GM12878 (cell line): Measurements from ENCODE around the gene NHEJ1. TPM values are rescaled to one million over a fixed set of nuclear protein-coding genes. Genes with fewer than 3 reads are reported as not detected.

Experiments used
- ATAC-seq: fragments of 200-7000 bp; cut with Tn5 transposase; 3 replicates; pipeline ENCODE4 v1.9.1; 2020; ENCODE audit warnings: mild to moderate bottlenecking, moderate library complexity
- BruUV-seq: library from RNA; stranded (reverse); fragments of 400-500 nt; replicated peaks from 2 replicates; lab custom pipeline; 2021; lab: Mats Ljungman, UMichigan
- CTCF ChIA-PET: fragments of 300-600 bp; sonication (Branson Sonifier 250); formaldehyde crosslinking; extraction: SDS; loops from one replicate; lab custom pipeline; 2021; ENCODE audit warnings: inconsistent platforms; lab: Yijun Ruan, JAX
- POLR2A ChIA-PET: fragments of 350-600 bp; formaldehyde crosslinking; extraction: SDS; loops from one replicate; lab custom pipeline; 2021; ENCODE audit warnings: inconsistent platforms; lab: Charles Lee
- RAD21 ChIA-PET: fragments of 300-600 bp; sonication (Branson Sonifier 250); formaldehyde crosslinking; loops from one replicate; lab custom pipeline; 2023; ENCODE audit warnings: antibody characterized with exemption; ENCODE audit not compliant: unreplicated experiment; lab: Charles Lee
- SMC1A ChIA-PET: fragments of 300-600 bp; sonication (Branson Sonifier 250); formaldehyde crosslinking; loops from one replicate; lab custom pipeline; 2023; ENCODE audit not compliant: unreplicated experiment, uncharacterized antibody; lab: Charles Lee
- DNase-seq: peaks from one replicate; pipeline ENCODE4 v3.0.0-alpha.2; 2011; ENCODE audit warnings: low read depth, low spot score
- FAIRE-seq: peaks from 3 replicates; lab custom pipeline; 2011; peaks lifted over from hg19 to GRCh38; lab: Jason Lieb, UNC
- H2AFZ ChIP-seq: 2 replicates; pipeline ENCODE4 v1.6.0; 2011; ENCODE audit warnings: low read depth, low read length, control low read depth; ENCODE audit not compliant: control insufficient read depth
- H3K27ac ChIP-seq: 2 replicates; pipeline ENCODE4 v1.5.1; 2011; ENCODE audit warnings: control low read depth; ENCODE audit not compliant: control insufficient read depth, insufficient read depth
- H3K27me3 ChIP-seq, 2 experiments: replicated peaks in 1 of 2; 2 replicates each; pipeline versions ENCODE4 v1.6.0 to v1.6.1; 2011; ENCODE audit warnings: low read length in 1 of 2; ENCODE audit not compliant: control insufficient read depth in 2 of 2, insufficient read depth in 2 of 2
- H3K36me3 ChIP-seq, 2 experiments: 2 replicates each; pipeline ENCODE4 v1.5.1; 2011; ENCODE audit warnings: low read length in 1 of 2; ENCODE audit not compliant: control insufficient read depth in 2 of 2, insufficient read depth in 2 of 2
- H3K4me1 ChIP-seq: 2 replicates; pipeline ENCODE4 v1.6.1; 2011; ENCODE audit warnings: mild to moderate bottlenecking, low read length, moderate library complexity, mixed read lengths; ENCODE audit not compliant: control insufficient read depth, insufficient read depth
- H3K4me2 ChIP-seq: 2 replicates; pipeline ENCODE4 v1.6.0; 2011; ENCODE audit warnings: control low read depth; ENCODE audit not compliant: control insufficient read depth, insufficient read depth
- H3K4me3 ChIP-seq: fragments of 200-600 bp; sonication (generic); 2 replicates; pipeline ENCODE4 v1.5.1; 2016
- H3K79me2 ChIP-seq: 2 replicates; pipeline ENCODE4 v1.6.0; 2011; ENCODE audit warnings: low read length; ENCODE audit not compliant: control insufficient read depth, insufficient read depth
- H3K9ac ChIP-seq: 2 replicates; pipeline ENCODE4 v1.8.0; 2011; ENCODE audit warnings: low read length, control low read depth, mixed read lengths; ENCODE audit not compliant: control insufficient read depth, insufficient read depth
- H3K9me3 ChIP-seq: replicated peaks from 3 replicates; pipeline ENCODE4 v1.5.1; 2011; ENCODE audit warnings: mild to moderate bottlenecking, low read length; ENCODE audit not compliant: control insufficient read depth, insufficient read depth
- H4K20me1 ChIP-seq: 2 replicates; pipeline ENCODE4 v1.6.0; 2011; ENCODE audit not compliant: control insufficient read depth, insufficient read depth
- BCL3 ChIP-seq: IDR thresholded peaks from 2 replicates; pipeline ENCODE4 v1.6.1; 2011; ENCODE audit warnings: borderline replicate concordance, low read depth, mild to moderate bottlenecking, moderate library complexity, low read length; ENCODE audit not compliant: insufficient read depth, poor library complexity, severe bottlenecking
- CHD4 ChIP-seq: fragments of 200-600 bp; sonication (generic); IDR thresholded peaks from 2 replicates; pipeline ENCODE4 v1.6.1; 2016; ENCODE audit warnings: mild to moderate bottlenecking
- IRF3 ChIP-seq: fragments of 450-650 bp; IDR thresholded peaks from 2 replicates; pipeline ENCODE4 v1.6.1; 2014; ENCODE audit warnings: mild to moderate bottlenecking
- MEF2A ChIP-seq: IDR thresholded peaks from 2 replicates; pipeline ENCODE4 v1.6.1; 2011; ENCODE audit warnings: low read depth, mild to moderate bottlenecking, low read length, moderate library complexity; ENCODE audit not compliant: insufficient read depth
- NFXL1 ChIP-seq: fragments of 450-650 bp; IDR thresholded peaks from 2 replicates; pipeline ENCODE4 v1.6.1; 2017; ENCODE audit warnings: antibody characterized with exemption, mild to moderate bottlenecking, borderline replicate concordance
- NKRF ChIP-seq: fragments of 450-650 bp; conservative IDR thresholded peaks from 2 replicates; pipeline ENCODE4 v1.6.1; 2017; ENCODE audit warnings: mild to moderate bottlenecking, moderate library complexity
- NRF1 ChIP-seq: conservative IDR thresholded peaks from 2 replicates; pipeline ENCODE4 v1.6.1; 2011; ENCODE audit warnings: mild to moderate bottlenecking, low read depth, low read length, improper control_type of control experiment
- POLR2AphosphoS5 ChIP-seq: IDR thresholded peaks from 2 replicates; pipeline ENCODE4 v1.6.1; 2011; ENCODE audit warnings: mild to moderate bottlenecking, low read length, inconsistent platforms
- POU2F2 ChIP-seq: IDR thresholded peaks from 3 replicates; pipeline ENCODE4 v1.6.1; 2011; ENCODE audit warnings: low read depth, mild to moderate bottlenecking, low read length, borderline replicate concordance
- RELA ChIP-seq: fragments of 450-650 bp; IDR thresholded peaks from 2 replicates; pipeline ENCODE4 v1.8.0; 2014; ENCODE audit warnings: borderline replicate concordance; ENCODE audit not compliant: partially characterized antibody
- SIX5 ChIP-seq: IDR thresholded peaks from 2 replicates; pipeline ENCODE4 v1.6.1; 2011; ENCODE audit warnings: mild to moderate bottlenecking, low read depth, low read length, moderate library complexity; ENCODE audit not compliant: severe bottlenecking
- SMAD1 ChIP-seq: fragments of 450-650 bp; IDR thresholded peaks from 2 replicates; pipeline ENCODE4 v1.6.1; 2018; ENCODE audit warnings: mild to moderate bottlenecking, low read depth; ENCODE audit not compliant: partially characterized antibody
- ZSCAN29 ChIP-seq: fragments of 450-650 bp; IDR thresholded peaks from 2 replicates; pipeline ENCODE4 v1.6.1; 2017; ENCODE audit warnings: mild to moderate bottlenecking, moderate library complexity
- WGBS: methylation state at CpG from one replicate; pipeline ENCODE4 v1.1.6; 2016; ENCODE audit warnings: low lambda C conversion rate; ENCODE audit not compliant: insufficient replicate concordance, insufficient coverage; ENCODE audit errors: missing lambda C conversion rate; 5-methylcytosine and 5-hydroxymethylcytosine counted together
- in situ Hi-C: fragments of 300-500 bp; cut with MboI; formaldehyde crosslinking; loops from 9 replicates; pipeline ENCODE4 v1.14.3; 2018; ENCODE audit warnings: mixed read lengths
- intact Hi-C: fragments of 100-400 bp; cut with micrococcal nuclease; formaldehyde crosslinking; loops from one replicate; pipeline ENCODE4 v1.14.2; 2022; ENCODE audit not compliant: unreplicated experiment
- polyA plus RNA-seq, 11 experiments: library from polyadenylated mRNA; depleted of rRNA in 4 of 11; unstranded in 6 of 11; stranded (reverse) in 5 of 11; fragments of >200 nt; fragmentation: Nextera tagmentation in 4 of 11; fragmentation: Illumina TruSeq in 1 of 11; extraction: Ambion mirVana in 4 of 11; extraction: Trizol in 1 of 11; gene quantifications; 1 replicate in 1 of 11; 2 replicates in 10 of 11; pipeline versions ENCODE4 v1.2.1 to v1.2.3, GENCODE V29; 2011 to 2016; ENCODE audit warnings: inconsistent platforms in 2 of 11, missing spikeins in 2 of 11, low read depth in 1 of 11
- total RNA-seq, 4 experiments: library from RNA; depleted of rRNA in 3 of 4; stranded (reverse); fragments of >200 nt in 3 of 4; fragmentation: Illumina TruSeq in 1 of 4; extraction: Trizol in 1 of 4; gene quantifications; 2 replicates each; pipeline versions ENCODE4 v1.2.1 to v1.2.3, GENCODE V29; 2013 to 2021

NHEJ1 gene
- total and polyA plus RNA-seq, 10 of the 15 experiments (the other 5 are each of a cell fraction or from before 2014, with no cell fraction given) = 11.8 to 20.2 (median 17.0) TPM

- TF ChIP-seq IRF3 (no peak), POU2F2 (no peak), BCL3 (no peak), NFXL1 (no peak), POLR2AphosphoS5 (no peak), RELA (no peak), SIX5 (no peak), SMAD1 (no peak)
Measured at GRCh38 chr2:219167997-219168396, 7.4 kb upstream of the NHEJ1 start (continued).

- ChIA-PET CTCF (interaction anchor here (0.8 to 2.6 kb wide), 6 partner anchors 10 to 135 kb away, joined by 5 to 13 read pairs (median 6); no protein-coding TSS in a partner anchor), SMC1A (interaction anchor here (1.4 to 3.3 kb wide), 2 partner anchors 11 to 41 kb away, joined by 3 to 13 read pairs; partner anchors contain the start of genes CNPPD1 and ZFAND2B), RAD21 (no interaction called here)
- no peaks in the 10 kb centered on the region for H3K9me3 ChIP-seq
- no peak for DNase-seq
- H4K20me1 ChIP-seq = no peaks in the 10 kb centered on the region
- 76% methylated on average over 10 of the region's 10 CpGs for WGBS
- TF ChIP-seq SIX5 = no peak
- TF ChIP-seq CHD4 = no peak
- no peak for TF ChIP-seq NRF1
- TF ChIP-seq MEF2A = no peak
- no peak for TF ChIP-seq NKRF
- no peak for TF ChIP-seq ZSCAN29
- TF ChIP-seq, all 136 proteins: peak for 0
- Histone ChIP-seq H3K27me3 (no peaks in the 10 kb centered on the region), H3K9ac (no peak overlapping the region), H3K27ac (no peak overlapping the region), H3K4me3 (no peak overlapping the region), H3K79me2 (no peaks in the 10 kb centered on the region), H3K36me3 (no peaks in the 10 kb centered on the region), H2AFZ (no peak overlapping the region), H3K4me1 (no peaks in the 10 kb centered on the region), H3K4me2 (no peak overlapping the region)
- POLR2A ChIA-PET = interaction anchor here (1.1 kb wide), 1 partner anchor 130 kb away, joined by 4 read pairs; no protein-coding TSS in a partner anchor
- FAIRE-seq (no peak), ATAC-seq (no peak)
- in situ Hi-C loops = no loop called here
- intact Hi-C loops = no loop called here
- no TSS peak for BruUV-seq
Measured at GRCh38 chr2:219165058-219165911, 4.7 kb upstream of the NHEJ1 start.
